Left kidney (tissue), 2 donors: ENCODE measurements around the gene GDPD5. TPM values are rescaled to one million over a fixed set of nuclear protein-coding genes. Genes with fewer than 3 reads are reported as not detected.
A peak's percentile ranks its signal among the peaks of the same experiment; 100 is the strongest.

Experiments
- DNase-seq: peaks from one replicate; pipeline ENCODE4 v3.0.0-alpha.2; 2013
- polyA plus RNA-seq: library from polyadenylated mRNA; unstranded; fragments of 120-200 nt; gene quantifications from one replicate; pipeline ENCODE4 v1.2.1, GENCODE V29; 2013; ENCODE audit not compliant: insufficient read length

GDPD5 gene
- polyA plus RNA-seq, 1 donor: 11.7 TPM

DNA sequence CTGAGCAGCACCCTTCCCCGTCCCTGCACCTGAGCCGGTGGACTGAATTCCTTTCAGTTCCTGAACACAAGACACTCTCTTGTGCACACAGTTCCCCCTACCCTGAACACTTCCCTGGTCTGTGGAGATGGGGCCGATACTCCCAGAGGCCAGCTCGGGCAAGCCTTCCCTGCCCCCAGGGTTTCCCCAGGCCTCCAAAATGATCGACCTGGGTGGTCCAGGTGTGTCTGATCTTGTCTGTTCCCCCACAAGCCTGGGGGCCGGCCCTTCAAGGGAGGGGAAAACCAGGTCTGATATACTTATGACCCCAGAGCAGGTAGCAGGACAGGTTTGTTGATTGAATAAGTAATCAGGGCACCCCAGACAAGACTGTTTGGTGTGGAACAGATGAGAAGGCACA lies 52.1 kb downstream of the GDPD5 start:
- no peak for DNase-seq

DNA sequence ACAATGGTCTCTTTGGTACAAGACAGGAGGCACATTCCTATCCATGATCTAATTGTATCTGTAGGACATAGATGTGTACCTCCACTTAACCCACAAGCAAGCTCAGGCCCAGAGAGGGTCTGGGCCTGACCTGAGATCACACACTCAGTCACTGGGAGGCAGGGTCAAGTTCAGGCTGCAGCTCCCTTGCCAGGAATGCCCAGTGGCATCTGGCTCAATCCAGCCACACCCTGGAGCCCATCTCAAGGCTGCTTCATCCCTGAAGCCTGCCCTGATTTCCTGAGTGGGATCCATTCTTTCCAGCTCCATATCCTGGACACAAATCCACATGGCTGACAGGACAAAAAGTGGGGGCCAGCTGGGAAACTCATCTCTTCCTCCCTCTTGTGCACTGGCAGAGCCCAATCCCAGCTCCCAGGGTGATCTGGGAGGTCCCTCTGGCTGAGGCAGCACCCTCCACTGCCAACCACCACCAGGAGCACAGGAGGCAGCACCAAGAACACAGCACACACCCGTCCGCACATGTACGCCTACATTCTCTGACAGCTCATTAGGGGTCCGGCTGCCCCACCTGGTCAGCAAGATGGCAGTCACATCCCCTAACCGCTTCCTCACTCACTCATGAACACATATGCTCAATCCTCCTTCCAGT lies 53.5 kb downstream of the GDPD5 start:
- no peak for DNase-seq

GRCh38 chr11:75471176-75471973 lies 54.4 kb downstream of the GDPD5 start:
- no peak for DNase-seq

DNA sequence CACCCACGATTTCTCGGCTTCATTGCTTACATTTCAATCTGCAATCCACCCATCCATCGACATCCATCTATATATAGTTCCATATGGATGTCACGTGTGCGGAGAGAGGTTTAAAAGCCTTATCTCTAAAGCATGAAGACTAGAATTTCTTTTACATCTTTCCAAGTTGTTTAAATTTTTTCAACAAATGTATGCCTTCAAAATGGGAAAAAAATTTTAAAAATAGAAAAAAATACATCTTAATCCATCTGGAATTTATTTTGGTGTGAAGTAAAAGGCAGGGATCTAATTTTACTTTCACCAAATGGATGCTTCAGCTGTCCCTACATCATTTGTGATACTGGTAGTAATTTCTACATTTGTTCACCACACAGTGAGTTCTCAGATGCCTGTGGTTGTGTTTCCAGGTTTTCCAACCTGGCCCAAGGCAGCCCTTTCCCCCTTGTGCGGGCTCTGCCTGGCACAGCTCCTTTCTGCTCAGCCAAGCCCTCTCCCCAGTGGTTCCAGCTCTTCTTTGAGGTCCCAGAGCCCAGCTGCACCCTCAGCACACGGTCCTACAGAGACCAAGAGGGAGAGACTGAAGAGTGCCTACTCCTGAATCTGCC lies 55.2 kb downstream of the GDPD5 start:
- no peak for DNase-seq

- no peak for DNase-seq
These were observed 55.8 kb downstream of the GDPD5 start for GRCh38 chr11:75469785-75470405.

GRCh38 chr11:75468534-75469340 lies 57.0 kb downstream of the GDPD5 start:
- DNase-seq: peak; percentile 45

DNA sequence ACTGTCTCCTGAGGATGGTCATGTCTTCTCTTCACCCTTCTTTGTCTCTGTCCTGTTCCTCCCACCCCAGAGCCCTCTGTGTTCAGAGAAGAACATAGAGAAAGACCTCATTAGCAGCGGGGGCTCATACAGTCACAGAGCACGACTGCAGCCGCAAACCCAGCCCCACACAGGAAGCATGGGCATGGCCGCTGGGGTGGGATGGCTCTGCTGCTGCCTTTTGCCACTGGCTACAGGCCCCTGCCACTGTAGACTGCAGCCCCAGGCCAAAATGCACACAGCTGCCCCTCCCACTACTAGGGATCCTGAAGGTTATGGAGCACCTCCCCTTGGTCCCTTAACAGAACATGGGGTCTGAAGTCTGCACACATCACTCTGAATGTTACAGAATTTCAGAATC lies 57.9 kb downstream of the GDPD5 start:
- no peak for DNase-seq

- no peak for DNase-seq
These were observed 58.4 kb downstream of the GDPD5 start for GRCh38 chr11:75467311-75467710.

DNA sequence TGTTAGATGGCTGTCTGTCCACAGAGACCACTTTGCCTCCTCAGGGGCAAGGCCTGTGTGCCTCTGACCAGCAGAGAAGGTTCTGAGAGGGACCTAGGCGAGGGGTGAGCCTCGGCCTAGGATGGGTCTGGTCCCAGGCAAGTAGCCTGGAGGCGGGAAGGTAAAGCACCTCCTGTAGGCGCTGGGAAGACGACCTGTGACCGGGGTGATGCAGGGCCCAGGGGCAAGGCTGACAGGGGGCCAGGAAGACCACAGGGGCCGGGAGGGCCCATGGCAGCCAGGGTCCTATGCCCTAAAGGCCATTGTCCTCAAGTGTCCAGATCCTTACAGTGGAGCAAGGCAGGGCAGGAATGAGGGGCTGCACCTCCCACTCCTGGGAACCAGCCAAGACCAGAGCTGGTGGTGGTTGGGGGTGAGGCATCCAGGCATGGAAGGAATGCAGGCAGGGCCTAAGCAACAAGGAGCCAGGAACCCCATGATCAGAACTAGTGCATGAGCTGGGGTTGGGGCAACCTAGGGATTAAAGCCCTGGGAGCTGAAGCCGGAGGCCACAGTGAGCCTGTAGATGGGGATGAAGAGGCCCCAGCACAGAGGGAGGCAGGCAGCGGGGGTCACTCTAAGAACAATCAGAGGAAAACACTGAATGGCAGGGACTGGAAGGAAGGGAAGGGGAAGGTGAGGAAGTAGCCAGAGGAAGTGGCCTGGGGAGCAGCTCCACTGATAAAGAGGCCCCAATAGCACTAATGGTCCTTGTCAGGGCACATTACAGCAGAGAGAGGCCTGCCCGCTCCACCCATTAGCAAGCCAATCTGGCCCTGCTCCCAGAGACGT lies 59.8 kb downstream of the GDPD5 start:
- peak; percentile 51 for DNase-seq

- DNase-seq: no peak
These were observed 62.5 kb downstream of the GDPD5 start for GRCh38 chr11:75463106-75463774.

- no peak for DNase-seq
These were observed 63.6 kb downstream of the GDPD5 start for GRCh38 chr11:75462117-75462653.

DNA sequence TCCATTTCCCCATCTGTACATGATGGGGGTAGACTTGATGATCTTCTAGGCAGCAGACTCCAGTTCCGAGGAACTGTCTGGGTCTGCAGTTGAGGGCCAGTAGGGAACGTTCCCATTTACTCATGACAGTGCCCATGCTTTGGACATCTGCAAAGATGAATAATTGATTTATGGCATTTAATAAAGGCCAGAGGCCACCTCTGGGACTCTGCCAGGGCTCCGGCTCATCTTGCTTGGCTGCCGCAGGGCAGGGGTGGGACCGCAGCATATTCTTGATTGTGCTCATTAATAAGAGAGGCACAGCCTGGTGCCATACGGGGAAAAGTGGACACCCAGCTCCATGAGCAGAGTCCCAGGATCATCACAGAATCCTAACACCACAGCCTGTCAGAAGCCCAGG lies 64.6 kb downstream of the GDPD5 start:
- DNase-seq: no peak

GRCh38 chr11:75456596-75457183 lies 69.1 kb downstream of the GDPD5 start:
- no peak for DNase-seq

DNA sequence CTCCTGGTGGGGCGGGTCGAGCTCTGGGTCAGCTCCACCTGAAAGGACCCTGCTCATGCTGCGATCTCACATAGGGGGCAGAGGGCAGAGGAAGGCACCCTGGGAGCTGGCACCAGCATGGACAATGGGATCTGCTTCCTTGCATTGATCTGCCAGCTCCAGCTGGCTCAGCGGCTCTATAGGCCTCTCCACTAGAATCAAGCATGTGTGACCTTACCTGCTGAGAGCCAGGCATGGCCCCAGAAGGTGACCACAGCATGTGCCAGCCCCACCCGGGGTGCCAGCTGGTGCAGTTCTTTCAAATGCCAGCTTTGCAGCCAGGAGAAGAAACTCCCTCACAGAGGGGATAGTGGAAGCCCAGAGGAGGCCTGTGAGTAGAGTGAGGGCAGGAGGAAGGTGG lies 70.8 kb downstream of the GDPD5 start:
- DNase-seq: no peak

- DNase-seq: no peak
These were observed 71.7 kb downstream of the GDPD5 start for GRCh38 chr11:75453916-75454655.

DNA sequence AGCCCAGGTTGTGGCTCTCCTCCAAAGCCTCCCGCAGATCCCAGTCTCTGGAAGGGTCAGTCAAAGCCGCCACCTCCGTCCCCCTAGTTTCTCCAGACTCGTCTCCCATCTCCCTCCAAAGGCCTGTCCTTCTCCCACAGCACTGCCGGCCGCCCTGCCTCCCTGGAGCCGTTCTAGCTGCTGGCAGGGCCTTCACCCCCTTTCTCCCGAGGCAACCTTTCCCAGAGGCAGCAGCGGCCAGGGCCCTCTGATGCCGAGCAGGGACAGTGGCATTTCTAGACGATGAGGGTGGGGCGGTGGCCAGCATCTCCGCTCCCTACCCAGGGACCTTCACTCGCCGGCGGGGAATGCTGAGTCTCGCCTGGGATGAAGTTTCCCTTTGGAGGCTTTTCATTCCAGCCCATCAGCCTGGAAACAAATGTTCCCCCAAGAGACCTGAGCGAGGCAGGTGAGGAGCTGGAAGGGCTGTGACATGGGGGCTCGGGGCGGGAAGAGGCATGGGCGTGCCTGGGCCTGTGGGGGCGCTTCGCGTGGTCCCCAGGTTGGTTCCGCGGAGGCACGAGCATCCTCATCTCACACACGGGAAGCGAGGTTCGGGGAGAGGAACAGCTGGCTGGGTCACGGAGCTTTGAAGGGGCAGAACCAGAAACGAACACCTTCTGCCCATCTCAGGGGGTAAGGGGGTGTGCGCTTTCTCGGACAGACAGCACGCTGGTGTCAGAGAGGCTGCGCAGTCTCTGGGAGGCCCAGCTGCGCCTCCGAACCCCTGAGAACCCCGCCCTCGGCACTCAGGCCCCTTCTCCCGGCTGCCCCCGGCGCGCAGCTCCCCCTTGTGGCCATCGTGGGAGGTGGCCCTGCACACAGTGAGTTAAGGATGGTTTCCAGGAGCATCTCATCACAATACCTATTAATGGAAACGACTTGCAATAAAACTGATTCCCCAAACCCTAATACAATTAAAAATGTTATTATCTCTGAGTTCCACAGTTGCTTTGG lies 74.6 kb downstream of the GDPD5 start:
- no peak for DNase-seq

DNA sequence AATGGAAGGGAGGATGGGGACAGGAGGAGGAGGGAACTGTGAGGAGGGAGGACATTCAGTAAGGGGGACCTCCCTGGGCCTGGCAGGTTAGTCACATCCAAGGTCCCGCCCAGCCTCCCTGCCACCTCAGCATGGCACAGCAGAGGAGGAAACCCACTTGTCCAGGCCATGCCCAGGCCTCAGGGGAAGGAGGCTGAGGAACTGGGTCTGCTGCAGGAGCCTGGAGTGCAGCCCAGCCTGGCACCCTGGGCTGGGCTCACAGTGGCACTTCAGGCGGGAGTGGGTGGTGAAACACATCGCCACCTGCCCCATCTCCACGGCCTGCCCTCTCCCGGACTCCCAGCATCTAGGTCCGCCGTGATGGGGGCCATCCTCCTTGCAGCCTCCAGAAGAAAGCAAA lies 75.5 kb downstream of the GDPD5 start:
- no peak for DNase-seq

- no peak for DNase-seq
These were observed 76.0 kb downstream of the GDPD5 start for GRCh38 chr11:75449776-75450175.
